Panc1 (cell line): ENCODE measurements around the gene FAM216A. TPM values are rescaled to one million over a fixed set of nuclear protein-coding genes. Genes with fewer than 3 reads are reported as not detected.

ENCODE experiments used
- ATAC-seq: fragments of 200-7000 bp; cut with Tn5 transposase; 2 replicates; pipeline ENCODE4 v1.9.1; 2020; ENCODE audit warnings: mild to moderate bottlenecking, moderate library complexity
- BruUV-seq: library from RNA; stranded (reverse); fragments of 400-500 nt; replicated peaks from 2 replicates; lab custom pipeline; 2021; lab: Mats Ljungman, UMichigan
- CTCF ChIA-PET: fragments of 300-600 bp; sonication (Branson Sonifier 250); formaldehyde crosslinking; loops from one replicate; lab custom pipeline; 2022; ENCODE audit warnings: antibody characterized with exemption; lab: Charles Lee
- POLR2A ChIA-PET: fragments of 300-600 bp; sonication (Branson Sonifier 250); formaldehyde crosslinking; loops from one replicate; lab custom pipeline; 2022; ENCODE audit warnings: antibody characterized with exemption; lab: Charles Lee
- DNase-seq: peaks from one replicate; pipeline ENCODE4 v3.0.0-alpha.2; 2010; ENCODE audit warnings: low read depth, low spot score
- H3K27ac ChIP-seq: 2 replicates; pipeline ENCODE4 v1.5.1; 2011; ENCODE audit warnings: mild to moderate bottlenecking, low read length, inconsistent platforms
- H3K27me3 ChIP-seq: fragments of 200-500 bp; sonication (Bioruptor generic); 2 replicates; pipeline ENCODE4 v1.6.0; 2014; ENCODE audit warnings: low read length, inconsistent platforms; ENCODE audit not compliant: control insufficient read depth, insufficient read depth
- H3K36me3 ChIP-seq: fragments of 200-500 bp; sonication (Bioruptor generic); 2 replicates; pipeline ENCODE4 v1.5.1; 2014; ENCODE audit warnings: inconsistent platforms, mild to moderate bottlenecking, low read length, moderate library complexity; ENCODE audit not compliant: control insufficient read depth, insufficient read depth
- H3K4me1 ChIP-seq: 2 replicates; pipeline ENCODE4 v1.5.1; 2011; ENCODE audit warnings: inconsistent platforms, mild to moderate bottlenecking, low read length, moderate library complexity; ENCODE audit not compliant: control insufficient read depth, insufficient read depth
- H3K4me3 ChIP-seq, 2 experiments: 2 replicates each; pipeline ENCODE4 v1.5.1; 2011 to 2012; ENCODE audit warnings: low read depth in 2 of 2, low read length in 2 of 2, mild to moderate bottlenecking in 2 of 2, inconsistent platforms in 1 of 2, moderate library complexity in 1 of 2
- H3K9me3 ChIP-seq: fragments of 200-500 bp; sonication (Bioruptor generic); 2 replicates; pipeline ENCODE4 v1.5.1; 2014; ENCODE audit warnings: low read depth, mild to moderate bottlenecking, inconsistent platforms, low read length, moderate library complexity; ENCODE audit not compliant: control insufficient read depth, insufficient read depth
- POLR2AphosphoS5 ChIP-seq: IDR thresholded peaks from 2 replicates; pipeline ENCODE4 v1.6.1; 2012; ENCODE audit warnings: mild to moderate bottlenecking, low read depth, low read length, moderate library complexity
- SIN3A ChIP-seq: IDR thresholded peaks from 2 replicates; pipeline ENCODE4 v1.6.1; 2012; ENCODE audit warnings: low read depth, mild to moderate bottlenecking, low read length, moderate library complexity, borderline replicate concordance; ENCODE audit not compliant: insufficient read depth
- TCF7L2 ChIP-seq: IDR thresholded peaks from 2 replicates; pipeline ENCODE4 v1.6.1; 2011; ENCODE audit warnings: mild to moderate bottlenecking, low read depth, low read length, inconsistent platforms
- in situ Hi-C: cut with HindIII; loops from 2 replicates; pipeline ENCODE4 v1.10.0; 2016; ENCODE audit warnings: low sequenced_read_pairs, low pct_unique_long_range_greater_than_20kb
- intact Hi-C: fragments of 100-400 bp; cut with micrococcal nuclease; formaldehyde crosslinking; loops from one replicate; pipeline ENCODE4 v1.10.0; 2022; ENCODE audit not compliant: unreplicated experiment
- total RNA-seq: library from RNA; stranded (reverse); gene quantifications from one replicate; pipeline ENCODE4 v1.2.1, GENCODE V29; 2021; ENCODE audit not compliant: unreplicated experiment
- TF ChIP-seq, protein P1 (sequence below): fragments of 450-650 bp; IDR thresholded peaks from 2 replicates; pipeline ENCODE4 v1.5.1; 2017; ENCODE audit warnings: mild to moderate bottlenecking
- TF ChIP-seq, protein P2 (sequence below), 2 experiments: IDR thresholded peaks; 2 replicates each; pipeline ENCODE4 v1.6.1; 2011 to 2012; ENCODE audit warnings: low read depth in 2 of 2, control low read depth in 1 of 2, low read length in 1 of 2, mild to moderate bottlenecking in 1 of 2, moderate library complexity in 1 of 2; ENCODE audit not compliant: insufficient read depth in 1 of 2

FAM216A gene
- total RNA-seq, 1 experiment from 2014 or later, result 22.3 TPM

DNA sequence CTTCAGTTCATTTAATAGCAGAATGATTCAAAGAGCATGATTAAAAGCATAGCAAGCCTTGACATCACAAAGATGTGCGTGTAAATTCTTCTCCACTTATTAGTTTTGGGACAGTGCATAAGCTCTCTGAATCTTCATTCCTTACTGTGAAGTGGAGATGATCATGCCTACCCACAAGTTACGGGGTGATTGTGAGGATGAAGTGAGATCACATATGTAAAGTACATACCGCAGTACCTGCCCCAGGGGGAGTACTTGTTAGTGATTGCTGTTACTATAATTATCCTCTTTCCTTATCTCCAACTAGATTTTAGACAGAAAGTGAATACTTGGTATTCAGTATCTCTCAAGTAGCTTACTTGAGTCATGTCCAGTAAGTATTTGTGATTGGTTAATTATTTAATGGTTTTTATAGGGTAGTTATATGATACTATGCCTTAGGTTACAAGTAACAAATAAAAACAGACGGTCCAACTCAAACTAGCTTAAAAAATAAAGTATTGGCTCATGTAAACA is 39.5 kb downstream of the FAM216A start:
- ChIA-PET CTCF (no interaction called here), POLR2A (no interaction called here)
- DNase-seq (no peak), ATAC-seq (no peak)
- TF ChIP-seq, protein P1, sequence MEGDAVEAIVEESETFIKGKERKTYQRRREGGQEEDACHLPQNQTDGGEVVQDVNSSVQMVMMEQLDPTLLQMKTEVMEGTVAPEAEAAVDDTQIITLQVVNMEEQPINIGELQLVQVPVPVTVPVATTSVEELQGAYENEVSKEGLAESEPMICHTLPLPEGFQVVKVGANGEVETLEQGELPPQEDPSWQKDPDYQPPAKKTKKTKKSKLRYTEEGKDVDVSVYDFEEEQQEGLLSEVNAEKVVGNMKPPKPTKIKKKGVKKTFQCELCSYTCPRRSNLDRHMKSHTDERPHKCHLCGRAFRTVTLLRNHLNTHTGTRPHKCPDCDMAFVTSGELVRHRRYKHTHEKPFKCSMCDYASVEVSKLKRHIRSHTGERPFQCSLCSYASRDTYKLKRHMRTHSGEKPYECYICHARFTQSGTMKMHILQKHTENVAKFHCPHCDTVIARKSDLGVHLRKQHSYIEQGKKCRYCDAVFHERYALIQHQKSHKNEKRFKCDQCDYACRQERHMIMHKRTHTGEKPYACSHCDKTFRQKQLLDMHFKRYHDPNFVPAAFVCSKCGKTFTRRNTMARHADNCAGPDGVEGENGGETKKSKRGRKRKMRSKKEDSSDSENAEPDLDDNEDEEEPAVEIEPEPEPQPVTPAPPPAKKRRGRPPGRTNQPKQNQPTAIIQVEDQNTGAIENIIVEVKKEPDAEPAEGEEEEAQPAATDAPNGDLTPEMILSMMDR, result no peak
- no peak for TF ChIP-seq TCF7L2
- no peak for TF ChIP-seq POLR2AphosphoS5
- TF ChIP-seq, protein P2, sequence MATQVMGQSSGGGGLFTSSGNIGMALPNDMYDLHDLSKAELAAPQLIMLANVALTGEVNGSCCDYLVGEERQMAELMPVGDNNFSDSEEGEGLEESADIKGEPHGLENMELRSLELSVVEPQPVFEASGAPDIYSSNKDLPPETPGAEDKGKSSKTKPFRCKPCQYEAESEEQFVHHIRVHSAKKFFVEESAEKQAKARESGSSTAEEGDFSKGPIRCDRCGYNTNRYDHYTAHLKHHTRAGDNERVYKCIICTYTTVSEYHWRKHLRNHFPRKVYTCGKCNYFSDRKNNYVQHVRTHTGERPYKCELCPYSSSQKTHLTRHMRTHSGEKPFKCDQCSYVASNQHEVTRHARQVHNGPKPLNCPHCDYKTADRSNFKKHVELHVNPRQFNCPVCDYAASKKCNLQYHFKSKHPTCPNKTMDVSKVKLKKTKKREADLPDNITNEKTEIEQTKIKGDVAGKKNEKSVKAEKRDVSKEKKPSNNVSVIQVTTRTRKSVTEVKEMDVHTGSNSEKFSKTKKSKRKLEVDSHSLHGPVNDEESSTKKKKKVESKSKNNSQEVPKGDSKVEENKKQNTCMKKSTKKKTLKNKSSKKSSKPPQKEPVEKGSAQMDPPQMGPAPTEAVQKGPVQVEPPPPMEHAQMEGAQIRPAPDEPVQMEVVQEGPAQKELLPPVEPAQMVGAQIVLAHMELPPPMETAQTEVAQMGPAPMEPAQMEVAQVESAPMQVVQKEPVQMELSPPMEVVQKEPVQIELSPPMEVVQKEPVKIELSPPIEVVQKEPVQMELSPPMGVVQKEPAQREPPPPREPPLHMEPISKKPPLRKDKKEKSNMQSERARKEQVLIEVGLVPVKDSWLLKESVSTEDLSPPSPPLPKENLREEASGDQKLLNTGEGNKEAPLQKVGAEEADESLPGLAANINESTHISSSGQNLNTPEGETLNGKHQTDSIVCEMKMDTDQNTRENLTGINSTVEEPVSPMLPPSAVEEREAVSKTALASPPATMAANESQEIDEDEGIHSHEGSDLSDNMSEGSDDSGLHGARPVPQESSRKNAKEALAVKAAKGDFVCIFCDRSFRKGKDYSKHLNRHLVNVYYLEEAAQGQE (IDR thresholded peaks at IDR 0.05; ENCODE audit: insufficient read depth in 1 of 2, low read depth in 2 of 2, low read length in 1 of 2), result no peak
- no peak for TF ChIP-seq SIN3A
- in situ Hi-C loops, result no loop called here
- Histone ChIP-seq H3K9me3 (no peaks in the 10 kb centered on the region), H3K27me3 (no peaks in the 10 kb centered on the region), H3K27ac (no peak overlapping the region), H3K36me3 (no peaks in the 10 kb centered on the region), H3K4me3 (no peak overlapping the region), H3K4me1 (no peaks in the 10 kb centered on the region)
- intact Hi-C loops, result no loop called here
- BruUV-seq, result no TSS peak

DNA sequence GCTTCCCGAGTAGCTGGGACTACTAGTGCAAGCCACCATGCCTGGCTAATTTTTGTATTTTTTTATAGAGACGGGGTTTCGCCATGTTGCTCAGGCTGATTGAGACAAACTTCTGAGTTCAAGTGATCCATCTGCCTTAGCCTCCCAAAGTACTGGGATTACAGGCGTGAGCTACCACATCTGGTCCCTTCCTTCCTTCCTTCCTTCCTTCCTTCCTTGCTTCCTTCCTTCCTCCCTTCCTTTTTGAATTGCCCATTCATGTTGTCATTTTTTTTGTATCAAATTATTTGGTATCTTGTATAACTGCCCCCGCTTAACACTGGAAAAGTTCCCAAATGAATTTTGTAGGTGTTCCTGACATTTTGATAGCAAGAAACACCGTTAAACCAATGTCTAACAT is 45.2 kb downstream of the FAM216A start:
- in situ Hi-C loops, result no loop called here

More for the DNA sequence above, 45.2 kb downstream of the FAM216A start:
- Histone ChIP-seq H3K27me3 (no peaks in the 10 kb centered on the region), H3K4me1 (no peaks in the 10 kb centered on the region), H3K27ac (no peak overlapping the region), H3K4me3 (no peak overlapping the region), H3K9me3 (no peaks in the 10 kb centered on the region), H3K36me3 (no peaks in the 10 kb centered on the region)
- DNase-seq (no peak), ATAC-seq (no peak)
- BruUV-seq, result no TSS peak
- CTCF ChIA-PET, result interaction anchor here (0.6 to 0.9 kb wide), 2 partner anchors 13 to 46 kb away, joined by 3 read pairs; partner anchors contain the start of gene GPN3
- TF ChIP-seq, protein P1, result no peak
- TF ChIP-seq TCF7L2 (no peak), SIN3A (no peak), POLR2AphosphoS5 (no peak)
- TF ChIP-seq, protein P2 (IDR thresholded peaks at IDR 0.05; ENCODE audit: insufficient read depth in 1 of 2, low read depth in 2 of 2, low read length in 1 of 2), result no peak
- POLR2A ChIA-PET, result no interaction called here
- intact Hi-C loops, result loop anchor here (5.0 kb wide), 1 partner anchor 88 kb away; no protein-coding TSS in a partner anchor
